Upper lobe of left lung (tissue), 6 donors: ENCODE results near the gene ADCY5. TPM values are rescaled to one million over a fixed set of nuclear protein-coding genes. Genes with fewer than 3 reads are reported as not detected.

Experiments
- ATAC-seq, 2 donors: fragments of 200-7000 bp; cut with Tn5 transposase; one replicate each; pipeline ENCODE4 v1.9.1; 2022; ENCODE audit warnings: mild to moderate bottlenecking in 2 of 2, moderate library complexity in 2 of 2; ENCODE audit not compliant: low FRiP score in 2 of 2
- DNase-seq, 2 donors: peaks; one replicate each; pipeline ENCODE4 v3.0.0-alpha.2; 2019 to 2020
- H3K27ac ChIP-seq, 4 donors: fragments of 200-600 bp; sonication (generic); one replicate each; pipeline ENCODE4 v1.5.1; 2016 to 2019
- H3K27me3 ChIP-seq, 4 donors: fragments of 200-600 bp; sonication (generic); one replicate each; pipeline ENCODE4 v1.5.1; 2017 to 2019
- H3K36me3 ChIP-seq, 4 donors: fragments of 200-600 bp; sonication (generic); one replicate each; pipeline ENCODE4 v1.5.1; 2016 to 2019
- H3K4me1 ChIP-seq, 4 donors: fragments of 200-600 bp; sonication (generic); one replicate each; pipeline ENCODE4 v1.5.1; 2018 to 2019
- H3K4me3 ChIP-seq, 4 donors: fragments of 200-600 bp; sonication (generic); one replicate each; pipeline ENCODE4 v1.5.1; 2017 to 2019; ENCODE audit warnings: mild to moderate bottlenecking in 2 of 4, moderate library complexity in 1 of 4
- H3K9me3 ChIP-seq, 4 donors: fragments of 200-600 bp; sonication (generic); one replicate each; pipeline ENCODE4 v1.5.1; 2018 to 2019
- EP300 ChIP-seq, 4 donors: sonication (generic); formaldehyde crosslinking; IDR thresholded peaks; one replicate each; pipeline ENCODE4 v1.5.1; 2017; ENCODE audit warnings: antibody characterized with exemption in 4 of 4, control low read depth in 2 of 4
- POLR2A ChIP-seq, 4 donors: fragments of 450-650 bp; IDR thresholded peaks; one replicate each; pipeline ENCODE4 v1.5.1; 2016 to 2017; ENCODE audit warnings: antibody characterized with exemption in 4 of 4, mild to moderate bottlenecking in 2 of 4
- POLR2AphosphoS5 ChIP-seq, 2 donors: sonication (generic); formaldehyde crosslinking; IDR thresholded peaks; one replicate each; pipeline ENCODE4 v1.5.1; 2017; ENCODE audit warnings: antibody characterized with exemption in 2 of 2
- WGBS, 2 donors: methylation state at CpG; one replicate each; pipeline ENCODE4 v1.1.5; 2017 to 2018; 5-methylcytosine and 5-hydroxymethylcytosine counted together
- total RNA-seq, 6 donors: library from RNA; depleted of rRNA in 4 of 6; stranded (reverse); fragments of >200 nt in 4 of 6; gene quantifications; one replicate each; pipeline versions ENCODE4 v1.1.0 to v1.2.1, GENCODE V29; 2016 to 2021
- TF ChIP-seq, protein P1 (sequence below), 6 experiments: fragments of 450-650 bp in 4 of 6; fragments of 200-600 bp in 2 of 6; sonication (generic) in 2 of 6; IDR thresholded peaks; one replicate each; pipeline ENCODE4 v1.5.1; 2016 to 2019; ENCODE audit warnings: antibody characterized with exemption in 6 of 6
- donor health status: DM: no; HTN: no; CAD: no; lungs with moderate emphysema.
- donor health status: DM: no; HTN: yes; CAD: no; lungs with severe emphysema.

The ADCY5 gene
- total RNA-seq, 6 donors from 2014 or later, result 2.1 to 23.0 (median 3.2) TPM

DNA sequence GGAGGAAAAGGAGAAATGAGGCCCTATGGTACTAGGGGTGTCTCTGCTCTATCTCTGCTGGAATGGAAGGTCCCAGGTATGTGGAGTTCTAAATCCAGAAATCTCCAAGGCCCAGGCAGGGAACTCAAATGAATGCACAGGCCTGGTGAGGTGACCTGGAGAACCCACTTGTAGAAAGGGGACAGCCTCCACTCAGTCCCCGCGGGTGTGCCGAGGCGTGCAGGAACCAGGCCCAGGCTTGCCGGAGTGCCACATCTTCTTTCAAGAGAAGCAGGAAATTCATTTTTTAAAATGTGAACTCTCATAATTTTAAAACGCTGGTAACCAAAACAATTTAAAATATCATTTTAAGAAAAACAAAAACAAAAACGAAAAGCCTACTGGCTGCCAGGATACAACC is 32.2 kb upstream of the ADCY5 start:
- no peak overlapping the region for H3K4me3 ChIP-seq
- TF ChIP-seq POLR2A (IDR thresholded peaks at IDR 0.05), result no peak
- TF ChIP-seq, protein P1, sequence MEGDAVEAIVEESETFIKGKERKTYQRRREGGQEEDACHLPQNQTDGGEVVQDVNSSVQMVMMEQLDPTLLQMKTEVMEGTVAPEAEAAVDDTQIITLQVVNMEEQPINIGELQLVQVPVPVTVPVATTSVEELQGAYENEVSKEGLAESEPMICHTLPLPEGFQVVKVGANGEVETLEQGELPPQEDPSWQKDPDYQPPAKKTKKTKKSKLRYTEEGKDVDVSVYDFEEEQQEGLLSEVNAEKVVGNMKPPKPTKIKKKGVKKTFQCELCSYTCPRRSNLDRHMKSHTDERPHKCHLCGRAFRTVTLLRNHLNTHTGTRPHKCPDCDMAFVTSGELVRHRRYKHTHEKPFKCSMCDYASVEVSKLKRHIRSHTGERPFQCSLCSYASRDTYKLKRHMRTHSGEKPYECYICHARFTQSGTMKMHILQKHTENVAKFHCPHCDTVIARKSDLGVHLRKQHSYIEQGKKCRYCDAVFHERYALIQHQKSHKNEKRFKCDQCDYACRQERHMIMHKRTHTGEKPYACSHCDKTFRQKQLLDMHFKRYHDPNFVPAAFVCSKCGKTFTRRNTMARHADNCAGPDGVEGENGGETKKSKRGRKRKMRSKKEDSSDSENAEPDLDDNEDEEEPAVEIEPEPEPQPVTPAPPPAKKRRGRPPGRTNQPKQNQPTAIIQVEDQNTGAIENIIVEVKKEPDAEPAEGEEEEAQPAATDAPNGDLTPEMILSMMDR (IDR thresholded peaks at IDR 0.05), result no peak
- no peaks in the 10 kb centered on the region for H3K36me3 ChIP-seq
- no peaks in the 10 kb centered on the region for H3K27me3 ChIP-seq
- DNase-seq (peak in 1 of 2 donors; percentile 40), ATAC-seq (no peak)
- H3K9me3 ChIP-seq, result no peaks in the 10 kb centered on the region
- 85 to 86% methylated on average over 7 of the region's 7 CpGs for WGBS, 2 donors
- no peak overlapping the region for H3K27ac ChIP-seq
- H3K4me1 ChIP-seq, result no peaks in the 10 kb centered on the region

DNA sequence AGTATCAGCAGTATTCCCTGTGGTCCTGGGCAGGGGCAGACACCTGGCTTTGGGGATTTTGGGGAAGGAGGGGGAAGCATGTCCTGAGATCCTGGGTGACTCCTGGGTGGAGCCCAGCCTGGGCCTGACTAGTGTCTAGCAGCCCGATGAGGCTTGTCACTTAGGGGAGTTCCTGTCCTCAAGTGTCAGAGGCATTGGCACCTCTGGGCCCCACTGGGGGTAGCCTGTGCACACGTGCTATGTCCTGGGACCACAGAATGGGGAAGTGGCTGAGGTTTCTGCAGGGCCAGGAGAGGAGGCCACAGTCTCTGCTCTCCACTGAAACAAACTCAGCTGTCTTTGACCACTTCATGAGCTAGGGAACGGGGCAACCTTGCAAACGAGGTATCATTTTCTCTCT is 31.5 kb upstream of the ADCY5 start:
- WGBS, 2 donors, result 61 to 76% methylated on average over 3 to 4 of the region's 4 CpGs
- DNase-seq (no peak), ATAC-seq (no peak)
- Histone ChIP-seq H3K4me3 (no peak overlapping the region), H3K27me3 (no peaks in the 10 kb centered on the region), H3K27ac (no peak overlapping the region), H3K9me3 (no peaks in the 10 kb centered on the region), H3K36me3 (no peaks in the 10 kb centered on the region), H3K4me1 (no peaks in the 10 kb centered on the region)
- TF ChIP-seq, protein P1 (IDR thresholded peaks at IDR 0.05), result no peak
- TF ChIP-seq POLR2A (IDR thresholded peaks at IDR 0.05), result no peak
- no peak for TF ChIP-seq EP300 (IDR thresholded peaks at IDR 0.05)
- TF ChIP-seq POLR2AphosphoS5 (IDR thresholded peaks at IDR 0.05), result no peak

DNA sequence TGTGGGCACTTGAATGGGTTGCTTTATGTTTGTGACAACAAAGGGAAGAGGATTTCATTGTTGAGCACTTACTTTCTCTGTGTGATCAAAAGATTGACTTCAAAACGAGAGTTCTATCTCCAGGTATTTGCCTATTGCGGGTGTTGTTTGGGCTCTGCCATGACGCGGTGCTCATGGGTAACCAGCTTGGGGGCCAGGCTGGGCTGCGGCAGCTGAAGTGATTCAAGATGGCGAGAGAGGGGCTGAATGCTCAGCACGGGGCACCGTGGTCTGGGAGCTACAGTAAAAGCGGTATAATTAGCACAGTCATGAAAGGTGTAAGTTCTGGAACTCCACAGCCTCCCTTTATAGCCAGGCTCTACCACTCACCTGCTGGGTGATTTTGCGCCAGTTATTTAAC is 31.0 kb upstream of the ADCY5 start:
- no peak for TF ChIP-seq POLR2A (IDR thresholded peaks at IDR 0.05)
- no peak for TF ChIP-seq EP300 (IDR thresholded peaks at IDR 0.05)
- TF ChIP-seq POLR2AphosphoS5 (IDR thresholded peaks at IDR 0.05), result no peak
- TF ChIP-seq, protein P1 (IDR thresholded peaks at IDR 0.05), result no peak
- H3K4me3 ChIP-seq, result no peak overlapping the region
- H3K27me3 ChIP-seq, result no peaks in the 10 kb centered on the region
- WGBS, 2 donors, result 90 to 92% methylated on average over 10 of the region's 10 CpGs
- no peaks in the 10 kb centered on the region for H3K9me3 ChIP-seq
- no peak overlapping the region for H3K27ac ChIP-seq
- H3K4me1 ChIP-seq, result no peaks in the 10 kb centered on the region
- DNase-seq (no peak), ATAC-seq (no peak)
- H3K36me3 ChIP-seq, result no peaks in the 10 kb centered on the region

DNA sequence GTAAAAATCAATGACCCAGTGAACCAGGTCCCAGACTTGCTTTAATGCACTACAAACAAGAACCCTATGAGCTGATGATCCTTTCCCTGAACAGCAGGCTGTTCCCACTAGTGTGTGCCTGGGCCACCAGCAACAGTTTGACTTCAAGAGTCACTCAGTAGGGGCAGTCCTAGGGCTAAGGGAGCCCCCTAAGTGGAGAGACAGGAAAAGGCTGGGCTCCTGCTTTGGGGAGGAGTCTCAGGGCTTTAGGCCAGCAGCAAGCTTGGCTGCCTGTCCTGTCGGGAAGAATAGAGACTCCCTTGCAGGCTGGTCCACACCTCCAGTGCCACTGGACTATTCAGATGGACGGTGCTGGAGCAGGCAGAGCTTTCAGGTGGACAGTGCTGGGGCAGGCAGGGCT is 29.4 kb upstream of the ADCY5 start:
- no peak for TF ChIP-seq EP300 (IDR thresholded peaks at IDR 0.05)
- ATAC-seq, result no peak
- Histone ChIP-seq H3K4me1 (no peaks in the 10 kb centered on the region), H3K9me3 (no peaks in the 10 kb centered on the region), H3K4me3 (no peak overlapping the region), H3K27me3 (no peaks in the 10 kb centered on the region), H3K36me3 (no peaks in the 10 kb centered on the region), H3K27ac (no peak overlapping the region)
- no peak for DNase-seq
- WGBS, 2 donors, result 43% methylated on average over 2 of the region's 2 CpGs; no CpG with 5 or more reads in 1 of the 2 donors

DNA sequence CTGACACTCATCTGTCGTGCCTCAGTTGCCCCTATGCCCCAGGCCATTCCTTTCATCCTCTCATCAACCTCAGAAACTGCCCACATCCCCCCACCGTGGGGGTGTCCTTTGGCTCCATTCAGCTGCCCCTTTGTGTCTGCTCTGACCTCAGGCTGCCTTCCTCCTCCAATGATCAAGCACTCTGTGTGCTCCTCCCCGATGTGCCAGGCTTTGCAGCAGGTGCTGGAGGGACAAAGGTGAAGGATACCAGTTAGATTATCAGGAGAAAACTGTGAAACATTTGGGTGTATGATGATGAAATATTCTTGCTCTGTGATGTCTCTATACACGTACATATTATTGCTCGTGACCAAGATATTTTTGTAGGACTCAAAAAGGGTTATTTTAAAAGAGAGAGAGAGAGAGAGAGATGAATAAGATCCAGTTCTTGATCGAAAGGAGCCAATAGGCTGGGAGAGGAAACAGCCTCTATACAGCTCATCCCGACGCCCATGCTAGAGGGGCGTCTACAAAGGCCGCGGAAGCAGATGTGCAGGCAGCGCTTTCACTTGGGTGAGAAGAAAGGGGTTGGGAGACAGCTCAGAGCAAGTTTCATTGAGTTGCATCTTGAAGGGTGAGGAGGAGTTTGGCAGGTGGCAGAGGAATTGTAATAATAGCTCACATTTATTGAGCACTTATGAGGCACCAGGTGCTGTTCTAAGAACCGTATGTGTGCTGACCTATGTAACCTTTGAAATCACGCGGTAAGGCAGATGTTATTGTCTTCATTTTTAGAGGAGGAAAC is 28.3 kb upstream of the ADCY5 start:
- DNase-seq (no peak), ATAC-seq (no peak)
- H3K27me3 ChIP-seq, result no peaks in the 10 kb centered on the region
- no peaks in the 10 kb centered on the region for H3K9me3 ChIP-seq
- no peaks in the 10 kb centered on the region for H3K4me1 ChIP-seq
- no peak for TF ChIP-seq POLR2A (IDR thresholded peaks at IDR 0.05)
- TF ChIP-seq, protein P1 (IDR thresholded peaks at IDR 0.05), result no peak
- TF ChIP-seq EP300 (IDR thresholded peaks at IDR 0.05), result no peak
- no peak overlapping the region for H3K27ac ChIP-seq
- H3K4me3 ChIP-seq, result no peak overlapping the region
- 77 to 84% methylated on average over 15 of the region's 15 CpGs for WGBS, 2 donors
- no peaks in the 10 kb centered on the region for H3K36me3 ChIP-seq
